Upper lobe of right lung (tissue), 1 donor: ENCODE data around the gene TEAD3. TPM values are rescaled to one million over a fixed set of nuclear protein-coding genes. Genes with fewer than 3 reads are reported as not detected.

Source experiments
- ATAC-seq: fragments of 200-7000 bp; cut with Tn5 transposase; one replicate; pipeline ENCODE4 v1.9.1; 2020; ENCODE audit warnings: mild to moderate bottlenecking, moderate library complexity
- DNase-seq: peaks from one replicate; pipeline ENCODE4 v3.0.0-alpha.2; 2020
- H3K27ac ChIP-seq: fragments of 200-600 bp; one replicate; pipeline ENCODE4 v1.8.0; 2022
- H3K27me3 ChIP-seq: fragments of 200-600 bp; one replicate; pipeline ENCODE4 v1.8.0; 2022; ENCODE audit warnings: mild to moderate bottlenecking
- H3K36me3 ChIP-seq: fragments of 200-600 bp; one replicate; pipeline ENCODE4 v1.8.0; 2022
- H3K4me1 ChIP-seq: fragments of 200-600 bp; one replicate; pipeline ENCODE4 v1.8.0; 2022
- H3K4me3 ChIP-seq: fragments of 200-600 bp; one replicate; pipeline ENCODE4 v1.8.0; 2022; ENCODE audit warnings: mild to moderate bottlenecking
- H3K9me3 ChIP-seq: fragments of 200-600 bp; one replicate; pipeline ENCODE4 v1.8.0; 2022
- CTCF ChIP-seq: fragments of 200-600 bp; IDR thresholded peaks from one replicate; pipeline ENCODE4 v1.8.0; 2022; ENCODE audit warnings: antibody characterized with exemption
- intact Hi-C: fragments of 100-400 bp; cut with DNase I; formaldehyde crosslinking; loops from one replicate; pipeline ENCODE4 v1.11.0; 2022
- total RNA-seq: library from RNA; stranded (reverse); fragmentation: NEBNext Ultra II Directional; extraction: Animal tissue kit (Norgen Biotek cat#: 25700); gene quantifications from one replicate; pipeline ENCODE4 v1.2.1, GENCODE V29; 2021
- donor health status: DM: no; HTN: yes; CAD: no; lungs with severe emphysema.

Gene TEAD3
- total RNA-seq, 1 donor from 2014 or later = 23.4 TPM

GRCh38 chr6:35432291-35432690 is 64.6 kb downstream of the TEAD3 start:
- Histone ChIP-seq H3K9me3 (peaks cover 19% of the 10 kb centered on the region), H3K27ac (no peak overlapping the region), H3K36me3 (no peaks in the 10 kb centered on the region), H3K4me3 (no peak overlapping the region), H3K27me3 (no peaks in the 10 kb centered on the region), H3K4me1 (no peaks in the 10 kb centered on the region)
- DNase-seq (no peak), ATAC-seq (no peak)
- intact Hi-C loops = no loop called here
- no peak for TF ChIP-seq CTCF

DNA sequence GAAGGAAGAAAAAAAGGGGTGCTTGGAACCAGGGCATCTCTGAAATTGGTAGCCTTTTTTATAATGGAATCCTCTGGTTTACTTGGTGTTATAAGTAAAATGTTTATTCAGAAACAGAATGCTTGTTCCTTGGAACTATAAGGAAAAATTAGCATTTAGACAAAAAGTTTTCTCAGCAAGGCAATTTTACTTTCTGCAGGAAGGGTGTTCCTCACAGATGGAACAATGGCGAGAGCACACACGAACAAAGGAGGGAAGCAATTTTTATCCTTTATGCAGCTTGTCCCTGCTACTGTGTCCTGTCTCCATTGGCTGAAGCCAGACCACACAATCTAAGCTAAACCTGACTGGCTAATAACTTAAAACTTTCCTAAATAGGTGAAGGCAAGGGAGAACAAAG is 67.4 kb downstream of the TEAD3 start:
- no peak for TF ChIP-seq CTCF
- peaks cover 19% of the 10 kb centered on the region for H3K9me3 ChIP-seq
- H3K36me3 ChIP-seq = peaks cover 17% of the 10 kb centered on the region
- ATAC-seq (no peak), DNase-seq (no peak)
- intact Hi-C loops = no loop called here
- no peaks in the 10 kb centered on the region for H3K27me3 ChIP-seq
- no peak overlapping the region for H3K27ac ChIP-seq
- no peak overlapping the region for H3K4me3 ChIP-seq
- H3K4me1 ChIP-seq = peaks cover 4% of the 10 kb centered on the region

DNA sequence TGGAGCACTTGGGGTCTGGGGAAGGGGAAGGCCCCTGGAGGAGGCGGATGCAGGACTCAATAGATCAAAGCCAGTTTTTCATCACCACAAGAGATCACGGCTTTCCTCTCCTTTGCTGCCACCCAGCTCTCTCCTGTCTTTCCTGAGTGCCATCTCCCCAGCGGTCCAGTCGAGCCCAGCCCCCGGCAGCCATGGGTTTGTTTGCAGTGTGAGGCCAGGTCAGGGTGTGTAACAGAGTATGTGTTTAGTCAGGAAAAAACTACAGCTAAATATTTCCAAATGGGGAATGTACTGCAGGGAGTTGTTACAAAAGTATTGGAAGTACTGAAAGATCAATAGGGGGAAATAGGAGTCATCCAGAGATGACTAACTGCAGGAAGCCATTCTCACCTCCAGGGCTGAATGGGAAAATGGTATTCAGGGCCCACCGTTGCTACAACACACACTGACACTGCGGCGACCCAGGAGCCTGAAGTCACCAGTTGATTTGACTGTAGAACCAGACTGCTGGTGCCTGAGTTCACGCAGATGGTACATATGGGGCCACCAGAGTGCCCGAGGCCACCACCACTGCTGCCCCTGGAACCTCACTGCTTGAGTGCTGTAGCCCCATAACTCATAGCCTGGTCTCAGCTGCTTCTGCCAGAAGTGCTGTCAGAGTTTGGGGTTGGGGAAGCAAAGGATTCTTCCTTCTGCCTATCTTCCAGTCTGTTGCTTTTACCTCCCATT is 68.3 kb downstream of the TEAD3 start:
- DNase-seq (no peak), ATAC-seq (no peak)
- Histone ChIP-seq H3K4me3 (no peak overlapping the region), H3K27ac (no peak overlapping the region), H3K9me3 (peaks cover 19% of the 10 kb centered on the region), H3K36me3 (peaks cover 25% of the 10 kb centered on the region), H3K27me3 (no peaks in the 10 kb centered on the region), H3K4me1 (peaks cover 4% of the 10 kb centered on the region)
- no peak for TF ChIP-seq CTCF
- intact Hi-C loops = no loop called here

DNA sequence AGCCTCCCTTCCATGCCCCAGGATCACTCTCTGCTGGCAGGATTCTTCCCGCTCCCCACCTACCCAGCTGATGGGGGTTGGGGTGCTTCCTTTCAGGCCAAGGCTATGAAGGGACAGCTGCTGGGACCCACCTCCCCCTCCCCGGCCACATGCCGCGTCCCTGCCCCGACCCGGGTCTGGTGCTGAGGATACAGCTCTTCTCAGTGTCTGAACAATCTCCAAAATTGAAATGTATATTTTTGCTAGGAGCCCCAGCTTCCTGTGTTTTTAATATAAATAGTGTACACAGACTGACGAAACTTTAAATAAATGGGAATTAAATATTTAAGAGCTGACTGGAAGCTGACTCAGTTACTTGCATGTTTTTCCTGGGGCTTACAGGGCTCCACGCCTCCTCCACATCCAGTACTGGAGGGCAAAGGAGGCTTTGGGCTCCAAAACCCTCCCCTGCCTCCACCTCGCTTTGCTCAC is 69.0 kb downstream of the TEAD3 start:
- ATAC-seq (no peak), DNase-seq (no peak)
- Histone ChIP-seq H3K4me3 (no peak overlapping the region), H3K4me1 (peaks cover 4% of the 10 kb centered on the region), H3K9me3 (peaks cover 19% of the 10 kb centered on the region), H3K27ac (no peak overlapping the region), H3K36me3 (peaks cover 27% of the 10 kb centered on the region), H3K27me3 (no peaks in the 10 kb centered on the region)
- no peak for TF ChIP-seq CTCF
- intact Hi-C loops = no loop called here

DNA sequence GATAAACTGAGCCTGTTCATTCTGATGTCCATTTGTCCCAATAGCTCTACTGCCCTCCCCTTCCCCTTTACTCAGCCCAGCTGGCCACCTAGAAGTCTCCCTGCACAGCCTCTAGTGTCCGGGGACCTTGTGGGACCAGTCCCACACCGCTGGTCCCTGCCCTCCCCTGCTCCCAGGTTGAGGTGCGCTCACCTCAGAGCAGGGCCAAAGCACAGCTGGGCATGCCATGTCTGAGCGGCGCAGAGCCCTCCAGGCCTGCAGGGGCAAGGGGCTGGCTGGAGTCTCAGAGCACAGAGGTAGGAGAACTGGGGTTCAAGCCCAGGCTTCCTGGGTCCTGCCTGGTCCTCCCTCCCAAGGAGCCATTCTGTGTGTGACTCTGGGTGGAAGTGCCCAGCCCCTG is 69.4 kb downstream of the TEAD3 start:
- Histone ChIP-seq H3K36me3 (peaks cover 27% of the 10 kb centered on the region), H3K27me3 (no peaks in the 10 kb centered on the region), H3K4me1 (peaks cover 4% of the 10 kb centered on the region), H3K9me3 (peaks cover 19% of the 10 kb centered on the region), H3K27ac (no peak overlapping the region), H3K4me3 (no peak overlapping the region)
- peak; percentile 4 for ATAC-seq
- intact Hi-C loops = no loop called here
- TF ChIP-seq CTCF = no peak
- DNase-seq = no peak
